Vagina (tissue), 2 donors: ENCODE data around the gene CARD9. TPM values are rescaled to one million over a fixed set of nuclear protein-coding genes. Genes with fewer than 3 reads are reported as not detected.

Experiments
- DNase-seq, 2 donors: peaks; one replicate each; pipeline ENCODE4 v3.0.0-alpha.2; 2017; ENCODE audit errors: extremely low spot score in 2 of 2
- H3K27ac ChIP-seq: fragments of 200-600 bp; sonication (generic); one replicate; pipeline ENCODE4 v1.5.1; 2019
- H3K27me3 ChIP-seq: fragments of 200-600 bp; sonication (generic); one replicate; pipeline ENCODE4 v1.5.1; 2019
- H3K36me3 ChIP-seq, 2 donors: fragments of 200-600 bp; sonication (generic); one replicate each; pipeline ENCODE4 v1.5.1; 2017 to 2019
- H3K4me1 ChIP-seq: fragments of 200-600 bp; sonication (generic); one replicate; pipeline ENCODE4 v1.5.1; 2019
- H3K4me3 ChIP-seq, 2 donors: fragments of 200-600 bp; sonication (generic); 1 replicate in 1 of 2; 2 replicates in 1 of 2; pipeline ENCODE4 v1.5.1; 2016 to 2019
- H3K9me3 ChIP-seq: fragments of 200-600 bp; sonication (generic); one replicate; pipeline ENCODE4 v1.5.1; 2019
- CTCF ChIP-seq, 3 experiments: fragments of 450-650 bp in 2 of 3; fragments of 200-600 bp in 1 of 3; sonication (generic) in 1 of 3; IDR thresholded peaks; one replicate each; pipeline ENCODE4 v1.5.1; 2017 to 2019; ENCODE audit warnings: antibody characterized with exemption in 3 of 3, mild to moderate bottlenecking in 2 of 3, moderate library complexity in 2 of 3
- POLR2A ChIP-seq, 2 donors: fragments of 450-650 bp; IDR thresholded peaks; one replicate each; pipeline ENCODE4 v1.6.1; 2017; ENCODE audit warnings: antibody characterized with exemption in 2 of 2, mild to moderate bottlenecking in 2 of 2, moderate library complexity in 2 of 2
- POLR2AphosphoS5 ChIP-seq, 2 donors: sonication (generic); formaldehyde crosslinking; IDR thresholded peaks; one replicate each; pipeline ENCODE4 v1.9.0; 2017; ENCODE audit warnings: antibody characterized with exemption in 2 of 2, mild to moderate bottlenecking in 2 of 2, low read depth in 1 of 2; ENCODE audit not compliant: insufficient read depth in 1 of 2
- intact Hi-C: fragments of 100-400 bp; cut with DNase I; formaldehyde crosslinking; loops from one replicate; pipeline ENCODE4 v1.15.1; 2023
- total RNA-seq: library from RNA; depleted of rRNA; stranded (reverse); fragments of >200 nt; gene quantifications from one replicate; pipeline ENCODE4 v1.2.3, GENCODE V29; 2016

The CARD9 gene
- total RNA-seq, 1 donor from 2014 or later, result 16.9 TPM

DNA sequence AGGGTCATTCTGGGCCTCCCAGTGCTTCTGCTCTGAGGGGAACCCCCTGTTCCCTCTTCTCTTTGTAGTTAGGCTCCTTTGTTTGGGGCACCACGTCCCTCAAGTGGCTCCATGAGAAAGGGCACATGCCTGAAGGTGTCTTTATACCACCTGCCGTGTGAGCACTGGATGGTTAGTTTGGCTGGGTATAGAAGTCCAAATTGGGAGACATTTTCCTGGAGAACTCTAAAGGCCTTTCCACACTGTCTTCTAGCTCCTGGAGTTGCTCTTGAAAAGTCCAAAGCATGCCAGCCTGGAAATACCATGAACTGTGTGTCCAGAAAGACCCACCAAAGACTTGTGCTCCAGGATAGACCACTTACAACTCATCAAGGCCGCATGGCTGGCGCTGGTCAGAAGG lies 58.5 kb downstream of the CARD9 start:
- Histone ChIP-seq H3K4me1 (no peaks in the 10 kb centered on the region), H3K4me3 (no peak overlapping the region), H3K9me3 (no peaks in the 10 kb centered on the region), H3K27ac (no peak overlapping the region), H3K27me3 (no peaks in the 10 kb centered on the region), H3K36me3 (no peaks in the 10 kb centered on the region)
- intact Hi-C loops, result loop anchor here (10.0 kb wide), 2 partner anchors 50 to 90 kb away; partner anchors contain the start of genes DNLZ and SNAPC4
- TF ChIP-seq CTCF (IDR thresholded peaks at IDR 0.05) (no peak), POLR2AphosphoS5 (IDR thresholded peaks at IDR 0.05; ENCODE audit: insufficient read depth in 1 of 2, low read depth in 1 of 2) (no peak), POLR2A (IDR thresholded peaks at IDR 0.05) (no peak)
- no peak for DNase-seq

DNA sequence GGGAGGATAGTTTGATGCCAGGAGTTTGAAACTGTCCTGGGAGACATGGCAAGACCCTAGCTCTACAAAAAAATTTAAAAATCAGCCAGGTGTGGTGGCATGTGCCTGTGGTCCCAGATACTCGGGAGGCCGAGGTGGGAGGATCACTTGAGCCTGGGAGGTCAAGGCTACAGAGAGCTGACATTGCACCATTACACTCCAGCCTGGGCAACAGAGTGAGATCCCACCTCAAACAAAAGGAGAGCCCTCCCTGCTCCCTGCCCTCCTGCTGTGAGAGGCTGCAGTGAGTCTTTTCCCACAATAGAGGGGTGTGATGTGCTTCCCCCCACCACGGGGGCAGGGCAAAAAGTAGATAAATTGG lies 59.4 kb downstream of the CARD9 start:
- H3K4me1 ChIP-seq, result no peaks in the 10 kb centered on the region
- no peak for DNase-seq
- no peaks in the 10 kb centered on the region for H3K36me3 ChIP-seq
- H3K27me3 ChIP-seq, result no peaks in the 10 kb centered on the region
- no peak overlapping the region for H3K4me3 ChIP-seq
- intact Hi-C loops, result loop anchor here (10.0 kb wide), 2 partner anchors 51 to 91 kb away; partner anchors contain the start of genes DNLZ and SNAPC4
- TF ChIP-seq POLR2AphosphoS5 (IDR thresholded peaks at IDR 0.05; ENCODE audit: insufficient read depth in 1 of 2, low read depth in 1 of 2), result no peak
- TF ChIP-seq POLR2A (IDR thresholded peaks at IDR 0.05), result no peak
- TF ChIP-seq CTCF (IDR thresholded peaks at IDR 0.05), result no peak
- no peaks in the 10 kb centered on the region for H3K9me3 ChIP-seq
- no peak overlapping the region for H3K27ac ChIP-seq

Other genes starting within 250 kb of the CARD9 start
- gene LHX3, start 168.5 kb downstream of the CARD9 start, total RNA-seq, result not detected
- gene QSOX2, start 127.9 kb downstream of the CARD9 start, total RNA-seq, result 6.1 TPM
- gene CCDC187, start 69.6 kb downstream of the CARD9 start, total RNA-seq, result not detected
- 35.4 TPM for gene GPSM1, start 46.1 kb downstream of the CARD9 start, total RNA-seq
- 25.0 TPM for gene DNLZ, start 9.9 kb downstream of the CARD9 start, total RNA-seq
- 3.2 TPM for gene SNAPC4, start 26.5 kb upstream of the CARD9 start, total RNA-seq
- 60.4 TPM for gene ENTR1, start 36.9 kb upstream of the CARD9 start, total RNA-seq
- 23.6 TPM for gene PMPCA, start 37.0 kb upstream of the CARD9 start, total RNA-seq
- gene INPP5E, start 66.2 kb upstream of the CARD9 start, total RNA-seq, result 9.8 TPM
- gene SEC16A, start 109.4 kb upstream of the CARD9 start, total RNA-seq, result 52.3 TPM
- gene NOTCH1, start 172.4 kb upstream of the CARD9 start, total RNA-seq, result 67.0 TPM